WTC11 (cell line): Measurements from ENCODE around the gene DUSP2. TPM values are rescaled to one million over a fixed set of nuclear protein-coding genes. Genes with fewer than 3 reads are reported as not detected.

Experiments used
- ATAC-seq: fragments of 200-7000 bp; cut with Tn5 transposase; 2 replicates; pipeline ENCODE4 v1.10.0; 2021; ENCODE audit warnings: mild to moderate bottlenecking, moderate library complexity
- CTCF ChIA-PET: fragments of 300-600 bp; sonication (Branson Sonifier 250); formaldehyde crosslinking; loops from one replicate; lab custom pipeline; 2021; ENCODE audit warnings: antibody characterized with exemption; lab: Charles Lee
- POLR2A ChIA-PET: fragments of 350-600 bp; sonication (Branson Sonifier 250); formaldehyde crosslinking; loops from one replicate; lab custom pipeline; 2021; ENCODE audit warnings: antibody characterized with exemption; lab: Charles Lee
- DNase-seq: peaks from one replicate; pipeline ENCODE4 v3.0.0; 2021; ENCODE audit warnings: low spot score
- H3K27ac Mint-ChIP-seq: 2 replicates; pipeline ENCODE4 v1.8.0; 2021; ENCODE audit warnings: mixed read lengths
- H3K27me3 Mint-ChIP-seq: 2 replicates; pipeline ENCODE4 v1.8.0; 2021; ENCODE audit warnings: low read depth, mild to moderate bottlenecking, moderate library complexity, mixed read lengths
- H3K36me3 Mint-ChIP-seq: 2 replicates; pipeline ENCODE4 v1.8.0; 2021; ENCODE audit warnings: mixed read lengths
- H3K4me1 Mint-ChIP-seq: 2 replicates; pipeline ENCODE4 v1.8.0; 2022; ENCODE audit warnings: mixed read lengths
- H3K4me3 Mint-ChIP-seq: 2 replicates; pipeline ENCODE4 v1.8.0; 2021; ENCODE audit warnings: mild to moderate bottlenecking, moderate library complexity, mixed read lengths
- H3K9me3 Mint-ChIP-seq: 2 replicates; pipeline ENCODE4 v1.8.0; 2021; ENCODE audit warnings: mixed read lengths
- AFF4 ChIP-seq: sonication (generic); formaldehyde crosslinking; IDR thresholded peaks from 2 replicates; pipeline ENCODE4 v1.8.1; 2023; ENCODE audit warnings: mild to moderate bottlenecking, missing genetic modification reagents, borderline replicate concordance
- AR ChIP-seq: fragments of 250-450 bp; sonication (Bioruptor Pico); IDR thresholded peaks from 2 replicates; pipeline ENCODE4 v1.9.0; 2021; ENCODE audit warnings: mild to moderate bottlenecking
- CBFB ChIP-seq: sonication (generic); formaldehyde crosslinking; IDR thresholded peaks from 2 replicates; pipeline ENCODE4 v1.8.1; 2022; ENCODE audit warnings: mild to moderate bottlenecking, low read depth, missing genetic modification reagents
- ELF4 ChIP-seq: sonication (generic); formaldehyde crosslinking; IDR thresholded peaks from 2 replicates; pipeline ENCODE4 v1.8.1; 2022; ENCODE audit warnings: low read depth, mild to moderate bottlenecking, moderate library complexity, missing genetic modification reagents
- ERG ChIP-seq: fragments of 250-450 bp; sonication (Bioruptor Pico); IDR thresholded peaks from 2 replicates; pipeline ENCODE4 v1.8.0; 2021; ENCODE audit warnings: mild to moderate bottlenecking
- HMGA2 ChIP-seq: fragments of 250-450 bp; sonication (Bioruptor Pico); IDR thresholded peaks from 2 replicates; pipeline ENCODE4 v1.4.0; 2021; ENCODE audit warnings: mild to moderate bottlenecking, moderate library complexity
- KAT7 ChIP-seq: sonication (generic); formaldehyde crosslinking; IDR thresholded peaks from 2 replicates; pipeline ENCODE4 v1.8.1; 2023; ENCODE audit warnings: missing genetic modification reagents, mild to moderate bottlenecking, borderline replicate concordance
- MAX ChIP-seq: sonication (generic); formaldehyde crosslinking; IDR thresholded peaks from 2 replicates; pipeline ENCODE4 v1.8.0; 2022; ENCODE audit warnings: mild to moderate bottlenecking, missing genetic modification reagents
- MXD4 ChIP-seq: fragments of 250-450 bp; sonication (Bioruptor Pico); IDR thresholded peaks from 2 replicates; pipeline ENCODE4 v1.8.0; 2021; ENCODE audit warnings: mild to moderate bottlenecking, moderate library complexity, borderline replicate concordance
- NFYB ChIP-seq: sonication (generic); formaldehyde crosslinking; conservative IDR thresholded peaks from 2 replicates; pipeline ENCODE4 v1.8.0; 2022; ENCODE audit warnings: low read depth, missing genetic modification reagents
- NR1H2 ChIP-seq: sonication (generic); formaldehyde crosslinking; IDR thresholded peaks from 2 replicates; pipeline ENCODE4 v1.9.0; 2021; ENCODE audit warnings: mild to moderate bottlenecking, moderate library complexity, missing genetic modification reagents
- NR3C1 ChIP-seq: sonication (generic); formaldehyde crosslinking; conservative IDR thresholded peaks from 2 replicates; pipeline ENCODE4 v1.8.1; 2023; ENCODE audit warnings: low read depth, mild to moderate bottlenecking, missing genetic modification reagents
- PRRX2 ChIP-seq: fragments of 250-450 bp; sonication (Bioruptor Pico); IDR thresholded peaks from 2 replicates; pipeline ENCODE4 v1.8.0; 2021; ENCODE audit warnings: mild to moderate bottlenecking
- ZBTB21 ChIP-seq: sonication (generic); formaldehyde crosslinking; IDR thresholded peaks from 2 replicates; pipeline ENCODE4 v1.8.1; 2023; ENCODE audit warnings: mild to moderate bottlenecking, missing genetic modification reagents, borderline replicate concordance
- ZMAT4 ChIP-seq: fragments of 250-450 bp; sonication (Bioruptor Pico); IDR thresholded peaks from 2 replicates; pipeline ENCODE4 v1.9.0; 2021; ENCODE audit warnings: mild to moderate bottlenecking
- ZNF219 ChIP-seq: sonication (generic); formaldehyde crosslinking; IDR thresholded peaks from 2 replicates; pipeline ENCODE4 v1.8.0; 2023; ENCODE audit warnings: missing genetic modification reagents, mild to moderate bottlenecking, borderline replicate concordance
- ZNF512 ChIP-seq: sonication (generic); formaldehyde crosslinking; IDR thresholded peaks from 2 replicates; pipeline ENCODE4 v1.8.1; 2022; ENCODE audit warnings: missing genetic modification reagents, borderline replicate concordance
- total RNA-seq: library from RNA; stranded (reverse); gene quantifications from 3 replicates; pipeline ENCODE4 v1.2.3, GENCODE V29; 2021

The DUSP2 gene
- total RNA-seq, 1 experiment from 2014 or later: 4.7 TPM

- ATAC-seq: no peak
- ChIA-PET POLR2A (interaction anchor here (0.7 to 0.9 kb wide), 2 partner anchors 14 to 184 kb away, joined by 3 read pairs; partner anchors contain the start of gene NCAPH), CTCF (interaction anchor here (1.3 to 3.1 kb wide), 7 partner anchors 10 to 159 kb away, joined by 4 to 19 read pairs (median 7); partner anchors contain the start of gene ASTL)
- Mint-ChIP-seq H3K9me3 (no peaks in the 10 kb centered on the region), H3K27me3 (peaks cover 12% of the 10 kb centered on the region), H3K27ac (no peak overlapping the region), H3K4me3 (no peak overlapping the region), H3K36me3 (no peaks in the 10 kb centered on the region), H3K4me1 (peaks cover 31% of the 10 kb centered on the region)
- TF ChIP-seq ERG (CRISPR knock-in tag): no peak
- TF ChIP-seq ZMAT4 (CRISPR knock-in tag): no peak
- no peak for TF ChIP-seq HMGA2 (CRISPR knock-in tag)
- TF ChIP-seq PRRX2 (CRISPR knock-in tag): no peak
- no peak for TF ChIP-seq ZNF512 (CRISPR knock-in tag)
- TF ChIP-seq CBFB (CRISPR knock-in tag): no peak
- TF ChIP-seq MAX (CRISPR knock-in tag): no peak
- TF ChIP-seq KAT7 (CRISPR knock-in tag): no peak
- no peak for TF ChIP-seq NR3C1 (CRISPR knock-in tag)
- no peak for TF ChIP-seq MXD4 (CRISPR knock-in tag)
- no peak for TF ChIP-seq AFF4 (CRISPR knock-in tag)
- TF ChIP-seq ZBTB21: no peak
- no peak for TF ChIP-seq NR1H2 (CRISPR knock-in tag)
- TF ChIP-seq ELF4 (CRISPR knock-in tag): no peak
- no peak for TF ChIP-seq AR (CRISPR knock-in tag)
- TF ChIP-seq ZNF219 (CRISPR knock-in tag): no peak
- TF ChIP-seq NFYB (CRISPR knock-in tag): no peak
- no peak for DNase-seq
Observed at GRCh38 chr2:96151595-96152303, 6.5 kb upstream of the DUSP2 start.
